Endothelial cell of umbilical vein (primary cell): ENCODE data around the gene RIPOR3.

Experiments
- CTCF ChIP-seq, 2 donors: IDR thresholded peaks; 1 replicate in 1 of 2; 2 replicates in 1 of 2; pipeline ENCODE4 v1.5.1; 2011; ENCODE audit warnings: low read length in 2 of 2, mild to moderate bottlenecking in 2 of 2, moderate library complexity in 2 of 2, control low read depth in 1 of 2, inconsistent platforms in 1 of 2, low read depth in 1 of 2; ENCODE audit not compliant: insufficient read depth in 1 of 2; ENCODE audit errors: extremely low read depth in 1 of 2
- MYC ChIP-seq: IDR thresholded peaks from one replicate; pipeline ENCODE4 v1.6.1; 2011; ENCODE audit warnings: mild to moderate bottlenecking, low read depth, low read length
- TF ChIP-seq, protein P1 (sequence below): IDR thresholded peaks from 2 replicates; pipeline ENCODE4 v1.6.1; 2011; ENCODE audit not compliant: insufficient read depth, insufficient read length

DNA sequence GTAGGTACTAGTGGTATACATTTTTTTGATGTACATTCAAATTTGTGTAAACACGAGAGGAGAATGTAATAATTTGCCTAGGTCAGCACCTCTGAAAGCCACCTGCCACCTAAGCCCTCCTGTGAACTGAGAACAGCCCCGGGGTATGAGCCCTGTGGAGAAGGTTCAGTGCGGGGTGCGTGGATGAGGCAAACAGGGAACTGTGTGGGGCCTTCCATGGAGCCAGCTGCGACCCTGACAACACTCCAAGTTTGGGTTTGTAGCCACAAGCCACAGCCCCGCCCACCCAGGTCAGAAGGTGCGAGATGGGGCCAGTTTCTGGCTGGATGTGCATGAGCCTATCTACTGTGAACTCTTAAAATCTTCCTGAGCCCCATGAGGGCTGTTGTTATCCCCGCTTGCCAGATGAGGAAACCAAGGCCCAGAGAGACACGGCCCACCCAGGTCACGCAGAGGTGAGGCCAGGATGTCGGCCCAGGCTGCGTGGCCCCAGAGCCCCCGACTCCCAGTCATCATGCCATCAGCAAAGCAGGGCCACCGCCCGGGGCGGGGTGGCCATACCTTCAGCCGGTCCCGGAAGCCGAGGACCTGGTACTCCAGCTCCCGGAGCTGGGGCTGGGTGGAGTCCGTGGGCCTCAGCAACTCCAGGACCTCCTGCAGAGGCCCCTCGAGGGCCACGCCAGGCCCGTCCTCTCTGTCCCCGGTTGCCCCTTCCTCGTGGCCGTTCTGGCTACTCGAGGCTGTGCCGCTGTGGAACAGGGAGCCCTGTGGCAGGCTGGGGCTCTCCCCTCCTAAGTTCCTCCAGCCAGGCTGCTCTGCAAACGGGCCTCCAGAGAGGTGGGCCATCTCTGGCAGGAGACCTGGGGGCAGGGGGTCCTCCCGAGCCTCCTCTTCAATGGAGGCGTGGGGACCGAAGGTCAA is 89.6 kb downstream of the RIPOR3 start:
- no peak for TF ChIP-seq CTCF (IDR thresholded peaks at IDR 0.05; ENCODE audit: extremely low read depth in 1 of 2, insufficient read depth in 1 of 2, low read depth in 1 of 2, low read length in 2 of 2)
- no peak for TF ChIP-seq MYC
- TF ChIP-seq, protein P1, sequence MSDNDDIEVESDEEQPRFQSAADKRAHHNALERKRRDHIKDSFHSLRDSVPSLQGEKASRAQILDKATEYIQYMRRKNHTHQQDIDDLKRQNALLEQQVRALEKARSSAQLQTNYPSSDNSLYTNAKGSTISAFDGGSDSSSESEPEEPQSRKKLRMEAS: no peak
